HG03108 (cell line): ENCODE results near the gene KDM6B.
"Not testable (repeated sequence)": the region's sequence is repeated elsewhere in the genome, so short reads cannot be mapped to it uniquely, and the experiment has no call there.

ENCODE experiments used
- ATAC-seq: cut with Tn5 transposase; IDR thresholded peaks from one replicate; pipeline ENCODE4 v1.9.1; 2021; ENCODE audit warnings: moderate library complexity; ENCODE audit not compliant: unreplicated experiment

Gene KDM6B, protein sequence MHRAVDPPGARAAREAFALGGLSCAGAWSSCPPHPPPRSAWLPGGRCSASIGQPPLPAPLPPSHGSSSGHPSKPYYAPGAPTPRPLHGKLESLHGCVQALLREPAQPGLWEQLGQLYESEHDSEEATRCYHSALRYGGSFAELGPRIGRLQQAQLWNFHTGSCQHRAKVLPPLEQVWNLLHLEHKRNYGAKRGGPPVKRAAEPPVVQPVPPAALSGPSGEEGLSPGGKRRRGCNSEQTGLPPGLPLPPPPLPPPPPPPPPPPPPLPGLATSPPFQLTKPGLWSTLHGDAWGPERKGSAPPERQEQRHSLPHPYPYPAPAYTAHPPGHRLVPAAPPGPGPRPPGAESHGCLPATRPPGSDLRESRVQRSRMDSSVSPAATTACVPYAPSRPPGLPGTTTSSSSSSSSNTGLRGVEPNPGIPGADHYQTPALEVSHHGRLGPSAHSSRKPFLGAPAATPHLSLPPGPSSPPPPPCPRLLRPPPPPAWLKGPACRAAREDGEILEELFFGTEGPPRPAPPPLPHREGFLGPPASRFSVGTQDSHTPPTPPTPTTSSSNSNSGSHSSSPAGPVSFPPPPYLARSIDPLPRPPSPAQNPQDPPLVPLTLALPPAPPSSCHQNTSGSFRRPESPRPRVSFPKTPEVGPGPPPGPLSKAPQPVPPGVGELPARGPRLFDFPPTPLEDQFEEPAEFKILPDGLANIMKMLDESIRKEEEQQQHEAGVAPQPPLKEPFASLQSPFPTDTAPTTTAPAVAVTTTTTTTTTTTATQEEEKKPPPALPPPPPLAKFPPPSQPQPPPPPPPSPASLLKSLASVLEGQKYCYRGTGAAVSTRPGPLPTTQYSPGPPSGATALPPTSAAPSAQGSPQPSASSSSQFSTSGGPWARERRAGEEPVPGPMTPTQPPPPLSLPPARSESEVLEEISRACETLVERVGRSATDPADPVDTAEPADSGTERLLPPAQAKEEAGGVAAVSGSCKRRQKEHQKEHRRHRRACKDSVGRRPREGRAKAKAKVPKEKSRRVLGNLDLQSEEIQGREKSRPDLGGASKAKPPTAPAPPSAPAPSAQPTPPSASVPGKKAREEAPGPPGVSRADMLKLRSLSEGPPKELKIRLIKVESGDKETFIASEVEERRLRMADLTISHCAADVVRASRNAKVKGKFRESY (N-terminal part only)

DNA sequence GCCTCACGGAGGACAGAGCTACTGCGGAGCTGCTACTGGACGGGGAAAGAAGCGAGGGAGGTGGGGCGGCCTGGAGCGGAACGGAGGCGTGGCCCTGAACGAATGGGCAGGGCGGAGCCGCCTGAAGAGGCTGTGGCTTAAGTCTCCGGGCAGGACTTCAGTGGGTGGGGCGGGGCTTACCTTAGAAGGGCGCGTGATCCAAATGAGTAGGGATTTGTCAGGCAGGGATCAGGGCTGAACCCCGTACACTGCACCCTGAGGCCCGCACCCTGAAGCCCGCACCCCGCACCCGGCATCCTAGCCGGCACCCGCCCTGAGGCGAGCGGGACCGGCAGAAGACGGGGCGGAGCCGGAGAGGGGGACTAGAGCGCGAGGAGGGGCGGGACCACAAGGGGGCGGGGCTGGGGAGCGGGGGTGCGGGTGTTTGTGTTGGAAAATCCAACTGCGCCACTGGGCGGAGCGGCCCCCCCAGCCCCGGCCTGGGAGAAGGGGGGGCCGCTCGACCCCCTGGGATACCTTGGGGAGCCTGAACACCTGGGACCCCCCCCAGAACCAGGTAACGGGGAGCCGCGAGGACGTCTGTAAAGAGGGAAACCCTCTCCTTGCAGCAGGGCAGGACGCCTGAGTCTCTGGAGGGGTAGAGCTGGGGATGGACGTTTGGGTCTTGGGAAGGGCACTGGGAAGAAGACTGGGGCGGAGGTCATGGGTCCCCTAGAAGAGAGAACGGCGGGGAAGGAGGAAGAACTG is at the start of gene KDM6B:
Gene KDM6B (plus strand): TSS at position 423 of the 747 bp plus-strand sequence. CDS start 11,338 bp downstream, outside the sequence.
- peak; percentile 42 for ATAC-seq

DNA sequence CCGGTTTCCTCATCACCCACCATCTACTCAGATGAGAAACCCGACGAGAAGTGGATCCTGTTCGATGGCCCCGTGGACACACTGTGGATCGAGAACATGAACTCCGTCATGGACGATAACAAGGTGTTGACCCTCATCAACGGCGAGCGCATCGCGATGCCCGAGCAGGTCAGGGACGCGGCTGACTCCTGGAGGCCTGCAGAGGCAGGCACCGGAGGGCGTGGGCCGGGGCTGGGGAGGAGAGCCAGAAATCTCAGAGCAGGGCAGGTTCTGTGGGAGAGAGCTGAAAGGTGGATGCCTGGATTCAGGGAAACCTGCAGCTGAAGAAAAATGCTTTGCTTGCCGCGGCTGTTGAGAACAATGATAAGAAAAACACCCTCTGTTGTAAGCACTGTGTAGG is 47.2 kb upstream of the KDM6B start:
- ATAC-seq, result no peak

DNA sequence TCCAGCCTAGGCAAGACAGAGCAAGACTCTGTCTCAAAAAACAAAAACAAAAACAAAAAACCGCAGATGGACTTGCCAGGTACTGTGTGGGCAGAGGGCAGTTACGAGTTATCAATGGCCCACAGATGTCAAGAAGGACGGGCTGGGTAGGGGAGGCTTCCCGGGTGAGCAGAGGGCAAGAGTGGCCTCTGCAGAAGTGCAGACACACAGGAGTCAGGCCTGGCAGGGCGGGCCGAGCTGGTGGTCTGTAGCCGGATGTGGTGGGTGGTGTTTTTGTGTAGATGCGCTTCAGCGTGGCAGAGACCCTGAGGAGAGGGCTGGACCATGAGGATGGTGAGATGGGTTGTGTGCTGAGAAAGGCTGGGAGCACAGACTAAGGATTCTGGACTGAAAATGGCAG is 44.9 kb upstream of the KDM6B start:
- ATAC-seq, result no peak

DNA sequence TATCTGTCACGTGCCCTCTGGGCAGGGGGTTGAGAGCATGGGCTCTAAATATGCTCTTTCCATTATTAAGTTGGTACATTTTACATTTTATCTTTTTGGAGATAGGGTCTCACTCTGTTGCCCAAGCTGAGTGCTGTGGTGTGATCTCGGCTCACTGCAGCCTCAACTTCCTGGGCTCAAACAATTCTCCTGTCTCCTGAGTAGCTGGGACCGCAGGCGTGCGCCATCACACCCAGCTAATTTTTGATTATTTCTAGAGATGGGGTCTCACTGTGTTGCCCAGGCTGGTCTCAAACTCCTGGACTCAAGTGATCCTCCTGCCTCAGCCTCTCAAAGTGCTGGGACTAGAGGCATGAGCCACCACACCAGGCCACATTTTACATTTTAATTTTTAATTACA is 43.9 kb upstream of the KDM6B start:
- no peak for ATAC-seq

DNA sequence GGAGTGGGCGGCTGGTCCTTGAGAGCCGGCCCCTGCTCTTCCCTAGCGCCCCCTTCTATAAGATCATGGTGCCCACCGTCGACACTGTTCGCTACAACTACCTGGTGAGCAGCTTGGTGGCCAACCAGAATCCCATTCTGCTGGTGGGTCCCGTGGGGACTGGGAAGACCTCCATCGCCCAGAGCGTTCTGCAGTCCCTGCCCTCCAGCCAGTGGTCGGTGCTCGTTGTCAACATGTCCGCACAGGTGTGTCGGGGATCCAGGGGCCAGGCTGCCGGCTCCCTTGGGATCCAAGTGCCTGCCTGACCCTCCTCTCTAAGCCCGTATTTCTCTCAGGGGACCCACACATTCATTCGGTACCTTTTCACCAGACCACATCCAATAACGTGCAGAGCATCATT is 41.4 kb upstream of the KDM6B start:
- ATAC-seq, result no peak

DNA sequence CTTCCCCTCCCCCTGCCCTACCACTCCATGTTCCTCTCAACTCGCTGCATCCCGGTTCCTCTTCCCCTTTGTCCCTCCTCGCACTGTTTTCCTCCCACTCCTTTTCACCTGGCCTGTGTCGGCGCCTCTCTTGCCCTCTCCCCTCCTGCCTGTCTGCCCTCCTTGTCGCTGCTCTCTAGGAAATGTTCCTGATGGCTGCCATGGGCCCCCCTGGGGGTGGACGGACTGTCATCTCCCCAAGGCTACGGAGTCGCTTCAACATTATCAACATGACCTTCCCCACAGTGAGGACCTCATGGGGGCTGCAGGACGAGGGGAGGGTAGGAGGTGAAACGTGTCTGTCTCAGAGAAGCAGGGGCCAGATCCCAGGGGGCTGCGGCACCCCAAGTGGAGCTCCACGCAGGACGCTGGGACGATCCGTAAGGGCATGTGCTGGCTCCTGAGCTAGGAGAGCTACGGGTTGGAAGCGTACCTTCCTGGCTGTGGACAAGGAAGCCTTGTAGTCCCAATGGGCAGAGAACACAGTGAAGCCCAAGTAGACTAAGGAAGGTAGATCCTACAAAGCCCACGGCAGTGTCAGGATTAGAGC is 39.8 kb upstream of the KDM6B start:
- no peak for ATAC-seq

DNA sequence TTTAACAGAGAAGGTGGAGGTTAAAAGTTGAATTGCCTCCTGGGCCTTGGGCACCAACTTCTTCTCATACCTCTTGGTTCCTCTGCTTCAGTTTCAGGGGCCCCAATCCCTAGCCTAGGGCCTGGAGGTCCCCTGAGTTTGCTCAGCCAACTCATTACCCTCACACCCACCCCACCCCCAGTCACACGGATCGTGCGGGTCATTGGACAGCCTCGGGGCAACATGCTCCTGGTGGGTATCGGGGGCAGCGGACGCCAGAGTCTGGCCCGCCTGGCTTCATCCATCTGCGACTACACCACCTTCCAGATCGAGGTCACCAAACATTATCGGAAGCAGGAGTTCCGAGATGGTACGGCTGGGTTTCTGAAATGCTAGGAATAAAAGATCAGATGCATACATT is 36.0 kb upstream of the KDM6B start:
- ATAC-seq, result no peak

DNA sequence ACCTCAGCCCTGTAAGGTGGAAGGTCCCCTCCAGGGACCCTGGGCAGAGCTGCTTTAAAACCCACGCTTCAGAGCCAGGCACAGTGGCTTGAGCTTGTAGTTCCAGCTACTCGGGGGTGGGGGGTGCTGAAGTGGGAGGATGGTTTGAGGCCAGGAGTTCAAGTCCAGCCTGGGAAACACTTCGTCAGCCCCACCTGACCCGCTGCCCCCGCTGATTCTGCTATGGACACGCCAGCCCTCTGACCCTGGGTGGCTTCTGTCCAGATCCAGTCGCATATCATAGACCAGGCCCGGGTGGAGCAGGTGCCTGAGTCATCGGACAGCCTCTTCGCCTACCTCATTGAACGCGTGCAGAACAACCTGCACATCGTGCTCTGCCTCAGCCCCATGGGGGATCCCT is 35.2 kb upstream of the KDM6B start:
- no peak for ATAC-seq

DNA sequence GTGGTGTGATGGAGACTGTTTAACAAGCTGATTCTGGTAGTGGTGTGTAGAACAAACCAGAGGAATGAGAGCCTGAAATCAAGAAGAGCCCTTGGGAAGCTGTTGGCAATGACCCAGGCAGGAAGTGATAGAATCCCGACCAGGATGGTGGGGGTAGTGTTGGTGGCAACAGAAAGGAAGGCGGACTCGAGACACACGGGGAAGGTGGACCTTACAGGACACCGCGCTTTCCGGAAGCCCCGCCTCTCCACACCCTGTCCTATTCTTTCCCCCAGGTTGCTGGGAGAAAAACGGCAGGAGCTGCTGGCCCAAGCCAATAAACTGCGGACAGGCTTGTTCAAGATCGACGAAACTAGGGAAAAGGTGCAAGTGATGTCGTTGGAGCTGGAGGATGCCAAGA is 30.0 kb upstream of the KDM6B start:
- ATAC-seq, result no peak

DNA sequence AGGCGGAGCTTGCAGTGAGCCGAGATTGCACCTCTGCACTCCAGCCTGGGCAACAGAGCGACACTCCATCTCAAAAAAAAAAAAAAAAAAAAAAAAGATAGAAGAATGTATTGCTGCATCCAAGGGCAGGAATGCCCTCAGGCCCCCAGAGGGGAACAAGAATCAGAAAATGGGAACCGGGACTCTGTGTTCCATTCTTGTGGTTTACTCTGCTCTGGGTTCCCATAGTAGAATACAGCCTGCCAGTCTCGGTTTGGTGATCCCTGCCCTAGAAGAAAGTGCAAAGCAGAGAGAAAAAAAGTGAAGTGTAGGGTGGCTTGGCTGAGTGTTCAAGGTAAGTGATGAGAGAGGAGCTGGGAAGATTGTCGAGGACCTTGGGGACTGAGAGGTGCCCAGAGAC is 27.4 kb upstream of the KDM6B start:
- no peak for ATAC-seq

DNA sequence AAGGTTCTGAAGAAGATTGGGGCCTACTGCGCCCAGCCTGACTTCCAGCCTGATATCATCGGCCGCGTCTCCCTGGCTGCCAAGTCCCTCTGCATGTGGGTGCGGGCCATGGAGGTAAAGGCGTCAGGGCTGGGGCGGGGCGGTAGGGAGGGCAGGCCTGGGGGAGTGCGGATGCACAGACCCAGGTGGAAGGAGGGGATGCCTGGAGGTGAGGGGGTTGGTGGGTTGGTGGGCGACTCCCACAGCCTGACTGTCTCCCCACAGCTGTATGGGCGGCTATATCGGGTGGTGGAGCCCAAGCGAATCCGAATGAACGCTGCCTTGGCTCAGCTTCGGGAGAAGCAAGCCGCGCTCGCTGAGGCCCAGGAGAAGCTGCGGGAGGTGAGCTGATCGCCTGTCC is 26.8 kb upstream of the KDM6B start:
- ATAC-seq, result no peak

DNA sequence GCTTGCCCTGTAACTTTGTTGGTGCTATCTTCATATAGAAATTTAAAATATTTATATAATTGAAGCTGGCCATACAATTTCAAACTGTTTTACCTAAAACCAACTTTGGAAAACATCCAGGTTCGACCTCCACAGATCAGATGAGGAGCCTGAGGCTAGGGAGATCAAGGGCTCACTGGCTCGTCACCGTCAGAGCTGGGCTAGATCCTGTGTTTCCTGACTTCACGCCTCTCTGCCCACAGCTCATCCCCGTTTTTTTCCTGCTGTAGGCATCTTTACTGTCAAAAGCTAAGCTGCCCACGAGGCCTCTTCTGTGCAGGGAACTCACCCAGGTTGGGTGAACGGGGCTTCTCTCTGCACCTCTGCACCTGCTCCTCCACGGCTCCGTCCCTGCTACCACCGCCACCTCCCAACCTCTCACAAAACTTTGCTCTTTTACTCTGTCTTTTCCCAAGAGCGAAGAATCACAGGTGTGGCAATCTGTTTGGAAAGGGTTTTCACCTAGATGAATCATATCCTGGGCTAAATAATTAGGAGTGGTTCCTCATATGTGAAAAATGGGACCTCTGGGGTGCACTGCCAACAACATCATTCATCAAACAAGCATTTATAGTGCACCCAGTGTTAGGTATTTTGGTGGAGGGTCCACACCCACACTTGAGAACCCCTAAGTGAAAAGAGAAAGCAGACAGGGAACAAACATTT is 24.8 kb upstream of the KDM6B start:
- no peak for ATAC-seq

DNA sequence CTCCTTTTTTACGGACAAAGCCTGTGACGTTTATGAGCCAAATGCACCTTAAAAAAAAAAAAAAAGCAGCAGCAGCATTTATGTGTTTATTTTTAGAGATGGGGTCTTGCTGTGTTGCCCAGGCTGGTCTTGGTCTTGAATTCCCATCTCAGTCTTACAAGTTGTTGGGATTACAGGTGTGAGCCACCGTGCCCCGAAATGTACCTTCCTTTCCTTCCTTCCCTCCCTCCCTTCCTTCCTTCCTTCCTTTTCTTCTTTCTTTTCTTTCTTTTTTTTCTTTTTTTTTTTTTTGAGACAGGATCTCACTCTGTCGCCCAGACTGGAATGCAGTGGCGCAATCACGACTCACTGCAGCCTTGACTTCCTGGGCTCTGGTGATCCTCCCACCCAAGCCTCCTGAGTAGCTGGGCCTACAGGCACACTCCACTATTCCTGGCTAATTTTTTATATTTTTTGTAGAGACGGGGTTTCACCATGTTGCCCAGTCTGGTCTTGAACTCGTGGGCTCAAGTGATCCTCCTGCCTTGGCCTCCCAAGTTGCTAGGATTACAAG is 24.1 kb upstream of the KDM6B start:
- ATAC-seq, result not testable (repeated sequence)

DNA sequence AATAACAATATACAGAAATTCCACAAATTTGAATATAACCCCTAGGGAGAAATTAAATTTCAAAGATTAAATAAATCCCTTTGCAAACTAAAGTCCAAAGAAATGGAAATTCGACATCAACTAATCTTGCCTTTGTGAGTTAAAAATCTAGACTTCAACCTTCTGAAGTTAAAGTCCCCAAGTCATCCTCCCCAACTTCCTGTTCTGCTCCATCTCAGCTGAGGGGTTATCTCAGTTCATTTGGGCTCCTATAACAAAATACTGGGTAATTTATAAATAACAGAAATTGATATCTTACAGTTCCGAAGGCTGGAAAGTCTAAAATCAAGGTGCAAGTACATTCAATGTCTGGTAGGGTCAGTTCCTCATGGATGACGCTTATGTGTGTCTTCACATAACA is 22.8 kb upstream of the KDM6B start:
- no peak for ATAC-seq

DNA sequence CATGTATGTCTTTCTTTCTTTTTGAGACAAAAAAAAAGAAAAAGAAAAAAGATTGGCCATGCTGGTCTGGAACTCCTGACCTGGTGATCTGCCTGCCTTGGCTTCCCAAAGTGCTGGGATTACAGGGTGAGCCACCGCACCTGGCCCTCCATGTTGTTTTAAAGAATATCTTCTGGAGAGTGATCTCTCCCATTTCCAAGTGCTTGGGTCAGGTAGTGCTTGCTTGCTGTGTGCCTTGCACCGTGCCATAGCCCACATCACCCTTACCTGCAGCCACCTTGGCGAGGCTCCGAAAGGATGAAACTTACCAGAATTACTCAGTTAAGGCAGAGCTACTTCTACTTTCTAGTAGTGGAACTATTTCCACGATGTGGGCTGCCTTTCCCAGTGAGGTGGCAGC is 19.0 kb upstream of the KDM6B start:
- no peak for ATAC-seq

DNA sequence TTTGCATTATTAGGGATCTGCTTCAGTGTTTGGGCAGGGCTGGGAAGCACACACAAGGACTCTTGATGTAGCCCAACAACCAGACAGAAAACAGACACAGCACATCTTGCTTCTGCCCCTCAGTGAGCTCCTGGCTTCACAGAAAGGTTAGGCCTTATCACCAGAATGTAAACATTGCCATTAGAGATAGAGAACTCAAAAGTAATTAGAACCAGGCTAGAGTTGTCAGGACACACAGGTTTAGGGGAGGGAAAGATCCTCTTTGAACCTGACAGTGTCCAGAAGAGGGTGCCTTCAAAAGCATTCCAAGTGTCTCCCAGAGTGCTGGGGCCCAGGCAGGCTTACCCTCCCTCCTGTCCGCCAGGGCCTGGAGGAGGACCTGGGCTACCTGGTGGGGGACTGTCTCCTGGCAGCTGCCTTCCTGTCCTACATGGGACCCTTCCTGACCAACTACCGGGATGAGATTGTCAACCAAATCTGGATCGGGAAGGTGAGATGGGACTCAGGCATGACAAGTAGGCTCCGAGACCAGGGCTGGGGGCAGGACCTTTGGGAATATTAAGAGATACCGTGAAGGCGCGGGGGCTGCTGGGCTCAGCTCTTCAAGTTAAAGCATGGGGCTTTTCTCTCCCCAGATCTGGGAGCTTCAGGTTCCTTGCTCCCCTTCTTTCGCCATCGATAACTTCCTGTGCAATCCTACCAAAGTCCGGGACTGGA is 16.9 kb upstream of the KDM6B start:
- ATAC-seq, result no peak

DNA sequence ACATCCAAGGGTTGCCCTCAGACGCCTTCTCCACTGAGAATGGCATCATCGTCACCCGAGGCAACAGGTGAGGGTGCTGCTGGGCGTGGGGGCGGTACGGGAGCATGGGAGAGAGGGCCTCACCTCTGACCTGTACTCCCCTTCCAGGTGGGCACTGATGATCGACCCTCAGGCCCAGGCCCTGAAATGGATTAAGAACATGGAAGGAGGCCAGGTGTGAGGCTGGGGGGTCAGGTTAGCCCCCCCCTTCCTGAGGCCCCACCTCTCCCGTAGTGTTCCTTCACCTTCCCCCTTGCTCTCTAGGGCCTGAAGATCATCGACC is 16.4 kb upstream of the KDM6B start:
- ATAC-seq, result no peak

DNA sequence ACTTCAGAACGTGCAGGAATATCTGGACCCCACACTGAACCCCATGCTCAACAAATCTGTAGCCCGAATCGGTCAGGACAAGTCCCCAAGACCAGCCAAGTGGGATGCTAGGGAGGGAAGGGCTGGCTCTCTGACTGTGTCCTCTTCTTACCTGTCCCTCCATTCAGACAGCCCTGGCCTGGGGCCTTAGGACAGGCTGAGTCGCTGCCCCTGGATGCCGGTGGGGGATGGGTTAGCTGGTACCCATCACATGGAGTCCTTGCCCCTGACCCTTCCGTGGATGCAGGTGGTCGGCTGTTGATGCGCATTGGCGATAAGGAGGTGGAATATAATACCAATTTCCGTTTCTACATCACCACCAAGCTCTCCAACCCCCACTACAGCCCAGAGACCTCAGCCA is 16.0 kb upstream of the KDM6B start:
- ATAC-seq, result no peak
